ENCODE data around the gene NR0B2. TPM values are rescaled to one million over a fixed set of nuclear protein-coding genes. Genes with fewer than 3 reads are reported as not detected.
"Not testable (repeated sequence)": the region's sequence is repeated elsewhere in the genome, so short reads cannot be mapped to it uniquely, and the experiment has no call there.

Gene NR0B2
- total RNA-seq, 1 donor from 2014 or later: not detected

- Mint-ChIP-seq H3K4me3 (no peak overlapping the region), H3K27ac (no peak overlapping the region), H3K27me3 (ENCODE audit: insufficient read depth) (peaks cover 4% of the 10 kb centered on the region), H3K4me1 (ENCODE audit: low read depth) (no peaks in the 10 kb centered on the region), H3K36me3 (ENCODE audit: low read depth) (peaks cover 19% of the 10 kb centered on the region), H3K9me3 (no peaks in the 10 kb centered on the region)
- no peak for DNase-seq (ENCODE audit: low spot score)
- intact Hi-C loops (cut with micrococcal nuclease): no loop called here
These were observed 35.6 kb upstream of the NR0B2 start for GRCh38 chr1:26949266-26949925.

GRCh38 chr1:26948725-26949057 lies 34.9 kb upstream of the NR0B2 start:
- peaks cover 19% of the 10 kb centered on the region for H3K36me3 Mint-ChIP-seq (ENCODE audit: low read depth)
- H3K9me3 Mint-ChIP-seq; H3K27ac Mint-ChIP-seq; intact Hi-C loops (cut with micrococcal nuclease); H3K27me3 Mint-ChIP-seq (ENCODE audit: insufficient read depth); H3K4me3 Mint-ChIP-seq; H3K4me1 Mint-ChIP-seq (ENCODE audit: low read depth); DNase-seq (ENCODE audit: low spot score): not testable (repeated sequence)

GRCh38 chr1:26946270-26946669 lies 32.5 kb upstream of the NR0B2 start:
- H3K27ac Mint-ChIP-seq: no peak overlapping the region
- H3K27me3 Mint-ChIP-seq (ENCODE audit: insufficient read depth): peaks cover under 1% of the 10 kb centered on the region
- H3K36me3 Mint-ChIP-seq (ENCODE audit: low read depth): peaks cover 33% of the 10 kb centered on the region
- intact Hi-C loops (cut with micrococcal nuclease): no loop called here
- H3K4me3 Mint-ChIP-seq: no peak overlapping the region
- DNase-seq (ENCODE audit: low spot score): no peak
- no peaks in the 10 kb centered on the region for H3K9me3 Mint-ChIP-seq
- no peaks in the 10 kb centered on the region for H3K4me1 Mint-ChIP-seq (ENCODE audit: low read depth)

DNA sequence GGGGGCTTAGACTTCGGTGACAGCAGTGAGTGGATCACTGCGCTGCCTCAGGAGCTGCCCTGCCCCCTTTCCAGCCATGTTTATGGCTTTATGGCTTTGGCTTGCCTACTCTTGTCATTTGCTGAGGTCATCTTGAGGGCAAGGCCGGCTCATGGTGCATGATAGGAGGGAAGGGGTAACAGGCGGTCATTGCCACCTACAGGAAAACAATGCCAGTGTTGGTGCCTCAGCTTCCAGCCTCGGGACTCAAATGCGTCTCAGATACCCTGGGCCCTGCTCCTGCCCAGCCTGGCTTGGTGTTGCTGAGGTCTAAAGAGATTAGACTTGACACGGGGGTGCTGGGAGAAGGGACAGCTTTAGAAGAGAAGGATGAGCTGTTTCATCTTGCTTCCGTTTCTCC lies 32.0 kb upstream of the NR0B2 start:
- H3K9me3 Mint-ChIP-seq: no peaks in the 10 kb centered on the region
- H3K27ac Mint-ChIP-seq: no peak overlapping the region
- no peaks in the 10 kb centered on the region for H3K4me1 Mint-ChIP-seq (ENCODE audit: low read depth)
- no peak overlapping the region for H3K4me3 Mint-ChIP-seq
- H3K27me3 Mint-ChIP-seq (ENCODE audit: insufficient read depth): no peaks in the 10 kb centered on the region
- H3K36me3 Mint-ChIP-seq (ENCODE audit: low read depth): peaks cover 33% of the 10 kb centered on the region
- intact Hi-C loops (cut with micrococcal nuclease): no loop called here
- DNase-seq (ENCODE audit: low spot score): no peak

- Mint-ChIP-seq H3K27me3 (ENCODE audit: insufficient read depth) (no peaks in the 10 kb centered on the region), H3K4me1 (ENCODE audit: low read depth) (no peaks in the 10 kb centered on the region), H3K4me3 (no peak overlapping the region), H3K27ac (no peak overlapping the region), H3K9me3 (no peaks in the 10 kb centered on the region), H3K36me3 (ENCODE audit: low read depth) (peaks cover 33% of the 10 kb centered on the region)
- DNase-seq (ENCODE audit: low spot score): no peak
- intact Hi-C loops (cut with micrococcal nuclease): no loop called here
These were observed 31.4 kb upstream of the NR0B2 start for GRCh38 chr1:26945138-26945537.

- DNase-seq (ENCODE audit: low spot score): no peak
- Mint-ChIP-seq H3K27me3 (ENCODE audit: insufficient read depth) (no peaks in the 10 kb centered on the region), H3K9me3 (no peaks in the 10 kb centered on the region), H3K4me1 (ENCODE audit: low read depth) (no peaks in the 10 kb centered on the region), H3K4me3 (no peak overlapping the region), H3K36me3 (ENCODE audit: low read depth) (peaks cover 38% of the 10 kb centered on the region), H3K27ac (no peak overlapping the region)
- intact Hi-C loops (cut with micrococcal nuclease): no loop called here
These were observed 28.9 kb upstream of the NR0B2 start for GRCh38 chr1:26942656-26943055.

DNA sequence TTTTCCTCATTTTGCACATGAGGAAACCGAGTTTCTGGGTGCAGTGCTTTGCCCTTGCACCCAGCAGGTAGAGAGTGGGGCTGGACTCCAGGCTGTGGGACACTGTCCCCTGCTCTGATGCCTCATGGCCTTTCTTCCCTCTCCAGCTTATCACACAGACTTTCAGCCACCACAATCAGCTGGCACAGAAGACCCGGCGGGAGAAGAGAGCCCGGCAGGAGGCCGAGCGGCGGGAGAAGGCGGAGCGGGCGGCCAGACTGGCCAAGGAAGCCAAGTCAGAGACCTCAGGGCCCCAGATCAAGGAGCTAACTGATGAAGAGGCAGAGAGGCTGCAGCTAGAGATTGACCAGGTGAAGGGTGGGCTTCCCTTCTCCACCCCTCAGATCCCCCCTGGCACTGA lies 27.5 kb upstream of the NR0B2 start:
- Mint-ChIP-seq H3K27me3 (ENCODE audit: insufficient read depth) (no peaks in the 10 kb centered on the region), H3K4me3 (no peak overlapping the region), H3K4me1 (ENCODE audit: low read depth) (no peaks in the 10 kb centered on the region), H3K36me3 (ENCODE audit: low read depth) (peaks cover 34% of the 10 kb centered on the region), H3K9me3 (no peaks in the 10 kb centered on the region), H3K27ac (no peak overlapping the region)
- intact Hi-C loops (cut with micrococcal nuclease): no loop called here
- no peak for DNase-seq (ENCODE audit: low spot score)

- intact Hi-C loops (cut with micrococcal nuclease): no loop called here
- no peak overlapping the region for H3K27ac Mint-ChIP-seq
- no peak overlapping the region for H3K4me3 Mint-ChIP-seq
- no peak for DNase-seq (ENCODE audit: low spot score)
- H3K9me3 Mint-ChIP-seq: no peaks in the 10 kb centered on the region
- peaks cover 27% of the 10 kb centered on the region for H3K36me3 Mint-ChIP-seq (ENCODE audit: low read depth)
- no peaks in the 10 kb centered on the region for H3K4me1 Mint-ChIP-seq (ENCODE audit: low read depth)
- no peaks in the 10 kb centered on the region for H3K27me3 Mint-ChIP-seq (ENCODE audit: insufficient read depth)
These were observed 24.9 kb upstream of the NR0B2 start for GRCh38 chr1:26938659-26939025.

GRCh38 chr1:26938004-26938658 lies 24.4 kb upstream of the NR0B2 start:
- H3K27ac Mint-ChIP-seq: no peak overlapping the region
- H3K36me3 Mint-ChIP-seq (ENCODE audit: low read depth): peaks cover 22% of the 10 kb centered on the region
- intact Hi-C loops (cut with micrococcal nuclease): no loop called here
- H3K4me3 Mint-ChIP-seq: no peak overlapping the region
- H3K4me1 Mint-ChIP-seq (ENCODE audit: low read depth): no peaks in the 10 kb centered on the region
- DNase-seq (ENCODE audit: low spot score): no peak
- H3K9me3 Mint-ChIP-seq: no peaks in the 10 kb centered on the region
- no peaks in the 10 kb centered on the region for H3K27me3 Mint-ChIP-seq (ENCODE audit: insufficient read depth)

- intact Hi-C loops (cut with micrococcal nuclease): no loop called here
- Mint-ChIP-seq H3K27ac (no peak overlapping the region), H3K9me3 (no peaks in the 10 kb centered on the region), H3K4me1 (ENCODE audit: low read depth) (no peaks in the 10 kb centered on the region), H3K27me3 (ENCODE audit: insufficient read depth) (no peaks in the 10 kb centered on the region), H3K4me3 (no peak overlapping the region), H3K36me3 (ENCODE audit: low read depth) (peaks cover 17% of the 10 kb centered on the region)
- no peak for DNase-seq (ENCODE audit: low spot score)
These were observed 23.0 kb upstream of the NR0B2 start for GRCh38 chr1:26936823-26937222.

GRCh38 chr1:26932531-26932930 lies 18.8 kb upstream of the NR0B2 start:
- no peak for DNase-seq (ENCODE audit: low spot score)
- Mint-ChIP-seq H3K9me3 (no peaks in the 10 kb centered on the region), H3K27me3 (ENCODE audit: insufficient read depth) (no peaks in the 10 kb centered on the region), H3K36me3 (ENCODE audit: low read depth) (peaks cover 27% of the 10 kb centered on the region), H3K27ac (no peak overlapping the region), H3K4me3 (no peak overlapping the region), H3K4me1 (ENCODE audit: low read depth) (no peaks in the 10 kb centered on the region)
- intact Hi-C loops (cut with micrococcal nuclease): no loop called here

- intact Hi-C loops (cut with micrococcal nuclease): loop anchor here (5.0 kb wide), 1 partner anchor 679 kb away; the partner anchor contains the start of gene AHDC1
- H3K27ac Mint-ChIP-seq: peak overlapping the region; percentile 96
- peak overlapping the region; percentile 97 for H3K4me3 Mint-ChIP-seq
- DNase-seq (ENCODE audit: low spot score): no peak
- H3K9me3 Mint-ChIP-seq: no peaks in the 10 kb centered on the region
- H3K36me3 Mint-ChIP-seq (ENCODE audit: low read depth): peaks cover 35% of the 10 kb centered on the region
- H3K4me1 Mint-ChIP-seq (ENCODE audit: low read depth): peaks cover 31% of the 10 kb centered on the region
- peaks cover 2% of the 10 kb centered on the region for H3K27me3 Mint-ChIP-seq (ENCODE audit: insufficient read depth)
These were observed 9.9 kb upstream of the NR0B2 start for GRCh38 chr1:26923711-26924110.

DNA sequence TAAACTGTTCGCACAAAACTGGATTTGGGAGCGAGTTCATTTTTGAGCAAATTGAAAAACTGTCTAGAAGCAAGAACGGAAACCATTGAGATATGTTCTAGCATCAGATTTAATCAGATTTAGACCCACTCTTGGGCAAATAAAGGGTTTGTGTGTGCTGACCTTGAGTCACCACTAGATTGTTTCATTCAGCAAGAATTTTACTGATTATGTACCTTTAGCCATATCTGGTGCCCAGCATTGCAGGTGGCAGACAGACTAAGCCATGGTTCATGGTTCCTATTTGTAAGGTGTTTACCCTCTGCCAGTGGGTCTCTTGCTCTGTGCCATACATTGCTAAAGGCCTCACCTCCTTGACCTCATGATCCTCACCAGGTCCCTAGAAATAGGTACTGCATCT lies 9.1 kb upstream of the NR0B2 start:
- no peak for DNase-seq (ENCODE audit: low spot score)
- peaks cover 2% of the 10 kb centered on the region for H3K27me3 Mint-ChIP-seq (ENCODE audit: insufficient read depth)
- peak overlapping the region; percentile 96 for H3K27ac Mint-ChIP-seq
- intact Hi-C loops (cut with micrococcal nuclease): loop anchor here (5.0 kb wide), 1 partner anchor 679 kb away; the partner anchor contains the start of gene AHDC1
- peaks cover 31% of the 10 kb centered on the region for H3K4me1 Mint-ChIP-seq (ENCODE audit: low read depth)
- peaks cover 27% of the 10 kb centered on the region for H3K36me3 Mint-ChIP-seq (ENCODE audit: low read depth)
- peak overlapping the region; percentile 97 for H3K4me3 Mint-ChIP-seq
- no peaks in the 10 kb centered on the region for H3K9me3 Mint-ChIP-seq

DNA sequence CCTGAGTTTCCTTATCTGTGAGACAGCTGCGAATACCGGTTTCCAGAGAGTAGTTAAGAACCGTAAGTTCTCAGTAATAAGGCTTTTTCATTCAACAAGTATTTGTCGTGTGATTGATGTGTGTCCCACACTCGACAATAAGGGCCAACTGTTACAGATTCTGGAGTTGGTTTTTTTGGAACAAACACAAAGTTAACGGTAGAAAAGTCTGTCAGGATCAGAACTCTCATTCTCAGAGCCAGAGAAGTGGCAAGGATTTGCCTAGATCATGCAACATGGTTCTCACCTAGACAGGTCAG lies 8.6 kb upstream of the NR0B2 start:
- Mint-ChIP-seq H3K4me1 (ENCODE audit: low read depth) (peaks cover 31% of the 10 kb centered on the region), H3K27me3 (ENCODE audit: insufficient read depth) (peaks cover 2% of the 10 kb centered on the region), H3K9me3 (no peaks in the 10 kb centered on the region), H3K27ac (peak overlapping the region; percentile 96), H3K4me3 (peak overlapping the region; percentile 97), H3K36me3 (ENCODE audit: low read depth) (peaks cover 22% of the 10 kb centered on the region)
- intact Hi-C loops (cut with micrococcal nuclease): loop anchor here (5.0 kb wide), 1 partner anchor 680 kb away; the partner anchor contains the start of gene AHDC1
- DNase-seq (ENCODE audit: low spot score): no peak

Measured in activated T-helper 1 cell treated with anti-CD3 and anti-CD28 coated beads, Interleukin-12 subunit alpha, Interleukin-12 subunit beta, Interleukin-2, Interleukin-4 antibody, amounts not matched to agents 30 ng/mL and 10 ng/mL and 1 ng/mL, durations not matched to agents 14 hours and 24 hours and 36 hours (primary cell).